GM12878 (cell line): ENCODE data around the gene PADI3. TPM values are rescaled to one million over a fixed set of nuclear protein-coding genes. Genes with fewer than 3 reads are reported as not detected.

Experiments used
- ATAC-seq: fragments of 200-7000 bp; cut with Tn5 transposase; 3 replicates; pipeline ENCODE4 v1.9.1; 2020; ENCODE audit warnings: mild to moderate bottlenecking, moderate library complexity
- BruUV-seq: library from RNA; stranded (reverse); fragments of 400-500 nt; replicated peaks from 2 replicates; lab custom pipeline; 2021; lab: Mats Ljungman, UMichigan
- CTCF ChIA-PET: fragments of 300-600 bp; sonication (Branson Sonifier 250); formaldehyde crosslinking; extraction: SDS; loops from one replicate; lab custom pipeline; 2021; ENCODE audit warnings: inconsistent platforms; lab: Yijun Ruan, JAX
- POLR2A ChIA-PET: fragments of 350-600 bp; formaldehyde crosslinking; extraction: SDS; loops from one replicate; lab custom pipeline; 2021; ENCODE audit warnings: inconsistent platforms; lab: Charles Lee
- RAD21 ChIA-PET: fragments of 300-600 bp; sonication (Branson Sonifier 250); formaldehyde crosslinking; loops from one replicate; lab custom pipeline; 2023; ENCODE audit warnings: antibody characterized with exemption; ENCODE audit not compliant: unreplicated experiment; lab: Charles Lee
- SMC1A ChIA-PET: fragments of 300-600 bp; sonication (Branson Sonifier 250); formaldehyde crosslinking; loops from one replicate; lab custom pipeline; 2023; ENCODE audit not compliant: unreplicated experiment, uncharacterized antibody; lab: Charles Lee
- DNase-seq: peaks from one replicate; pipeline ENCODE4 v3.0.0-alpha.2; 2011; ENCODE audit warnings: low read depth, low spot score
- FAIRE-seq: peaks from 3 replicates; lab custom pipeline; 2011; peaks lifted over from hg19 to GRCh38; lab: Jason Lieb, UNC
- H2AFZ ChIP-seq: 2 replicates; pipeline ENCODE4 v1.6.0; 2011; ENCODE audit warnings: low read depth, low read length, control low read depth; ENCODE audit not compliant: control insufficient read depth
- H3K27ac ChIP-seq: 2 replicates; pipeline ENCODE4 v1.5.1; 2011; ENCODE audit warnings: control low read depth; ENCODE audit not compliant: control insufficient read depth, insufficient read depth
- H3K27me3 ChIP-seq, 2 experiments: replicated peaks in 1 of 2; 2 replicates each; pipeline versions ENCODE4 v1.6.0 to v1.6.1; 2011; ENCODE audit warnings: low read length in 1 of 2; ENCODE audit not compliant: control insufficient read depth in 2 of 2, insufficient read depth in 2 of 2
- H3K36me3 ChIP-seq, 2 experiments: 2 replicates each; pipeline ENCODE4 v1.5.1; 2011; ENCODE audit warnings: low read length in 1 of 2; ENCODE audit not compliant: control insufficient read depth in 2 of 2, insufficient read depth in 2 of 2
- H3K4me1 ChIP-seq: 2 replicates; pipeline ENCODE4 v1.6.1; 2011; ENCODE audit warnings: mild to moderate bottlenecking, low read length, moderate library complexity, mixed read lengths; ENCODE audit not compliant: control insufficient read depth, insufficient read depth
- H3K4me2 ChIP-seq: 2 replicates; pipeline ENCODE4 v1.6.0; 2011; ENCODE audit warnings: control low read depth; ENCODE audit not compliant: control insufficient read depth, insufficient read depth
- H3K4me3 ChIP-seq: fragments of 200-600 bp; sonication (generic); 2 replicates; pipeline ENCODE4 v1.5.1; 2016
- H3K79me2 ChIP-seq: 2 replicates; pipeline ENCODE4 v1.6.0; 2011; ENCODE audit warnings: low read length; ENCODE audit not compliant: control insufficient read depth, insufficient read depth
- H3K9ac ChIP-seq: 2 replicates; pipeline ENCODE4 v1.8.0; 2011; ENCODE audit warnings: low read length, control low read depth, mixed read lengths; ENCODE audit not compliant: control insufficient read depth, insufficient read depth
- H3K9me3 ChIP-seq: replicated peaks from 3 replicates; pipeline ENCODE4 v1.5.1; 2011; ENCODE audit warnings: mild to moderate bottlenecking, low read length; ENCODE audit not compliant: control insufficient read depth, insufficient read depth
- H4K20me1 ChIP-seq: 2 replicates; pipeline ENCODE4 v1.6.0; 2011; ENCODE audit not compliant: control insufficient read depth, insufficient read depth
- FOS ChIP-seq: IDR thresholded peaks from 3 replicates; pipeline ENCODE4 v1.6.1; 2011; ENCODE audit warnings: borderline replicate concordance; ENCODE audit not compliant: insufficient read length; ENCODE audit errors: extremely low read depth
- KDM1A ChIP-seq: fragments of 200-600 bp; sonication (generic); IDR thresholded peaks from 2 replicates; pipeline ENCODE4 v1.6.1; 2016; ENCODE audit warnings: borderline replicate concordance
- PML ChIP-seq: IDR thresholded peaks from 2 replicates; pipeline ENCODE4 v1.6.1; 2012; ENCODE audit warnings: low read length, inconsistent platforms
- RBBP5 ChIP-seq: fragments of 200-600 bp; sonication (generic); conservative IDR thresholded peaks from 2 replicates; pipeline ENCODE4 v1.6.1; 2016
- SIN3A ChIP-seq: IDR thresholded peaks from 2 replicates; pipeline ENCODE4 v1.6.1; 2012; ENCODE audit warnings: low read depth, low read length, improper control_type of control experiment
- SPI1 ChIP-seq: IDR thresholded peaks from 2 replicates; pipeline ENCODE4 v1.6.1; 2011; ENCODE audit warnings: low read depth, mild to moderate bottlenecking, low read length, moderate library complexity, borderline replicate concordance; ENCODE audit not compliant: insufficient read depth
- SUZ12 ChIP-seq: fragments of 200-600 bp; sonication (generic); IDR thresholded peaks from one replicate; pipeline ENCODE4 v1.6.1; 2018; ENCODE audit warnings: antibody characterized with exemption, mild to moderate bottlenecking; ENCODE audit not compliant: unreplicated experiment
- TCF12 ChIP-seq: IDR thresholded peaks from 2 replicates; pipeline ENCODE4 v1.6.1; 2011; ENCODE audit warnings: low read depth, mild to moderate bottlenecking, low read length
- WRNIP1 ChIP-seq: IDR thresholded peaks from 2 replicates; pipeline ENCODE4 v1.6.1; 2011; ENCODE audit warnings: low read depth, low read length, improper control_type of control experiment, borderline replicate concordance
- WGBS: methylation state at CpG from one replicate; pipeline ENCODE4 v1.1.6; 2016; ENCODE audit warnings: low lambda C conversion rate; ENCODE audit not compliant: insufficient replicate concordance, insufficient coverage; ENCODE audit errors: missing lambda C conversion rate; 5-methylcytosine and 5-hydroxymethylcytosine counted together
- in situ Hi-C: fragments of 300-500 bp; cut with MboI; formaldehyde crosslinking; loops from 9 replicates; pipeline ENCODE4 v1.14.3; 2018; ENCODE audit warnings: mixed read lengths
- intact Hi-C: fragments of 100-400 bp; cut with micrococcal nuclease; formaldehyde crosslinking; loops from one replicate; pipeline ENCODE4 v1.14.2; 2022; ENCODE audit not compliant: unreplicated experiment
- polyA plus RNA-seq, 11 experiments: library from polyadenylated mRNA; depleted of rRNA in 4 of 11; unstranded in 6 of 11; stranded (reverse) in 5 of 11; fragments of >200 nt; fragmentation: Nextera tagmentation in 4 of 11; fragmentation: Illumina TruSeq in 1 of 11; extraction: Ambion mirVana in 4 of 11; extraction: Trizol in 1 of 11; gene quantifications; 1 replicate in 1 of 11; 2 replicates in 10 of 11; pipeline versions ENCODE4 v1.2.1 to v1.2.3, GENCODE V29; 2011 to 2016; ENCODE audit warnings: inconsistent platforms in 2 of 11, missing spikeins in 2 of 11, low read depth in 1 of 11
- total RNA-seq, 4 experiments: library from RNA; depleted of rRNA in 3 of 4; stranded (reverse); fragments of >200 nt in 3 of 4; fragmentation: Illumina TruSeq in 1 of 4; extraction: Trizol in 1 of 4; gene quantifications; 2 replicates each; pipeline versions ENCODE4 v1.2.1 to v1.2.3, GENCODE V29; 2013 to 2021
- TF ChIP-seq, protein P1 (sequence below): IDR thresholded peaks from 2 replicates; pipeline ENCODE4 v1.6.1; 2012; ENCODE audit warnings: mild to moderate bottlenecking, low read depth, low read length
- TF ChIP-seq, protein P2 (sequence below): IDR thresholded peaks from 2 replicates; pipeline ENCODE4 v1.6.1; 2012; ENCODE audit warnings: low read depth, low read length, improper control_type of control experiment
- TF ChIP-seq, protein P3 (sequence below): IDR thresholded peaks from 2 replicates; pipeline ENCODE4 v1.6.1; 2011; ENCODE audit warnings: low read depth, mild to moderate bottlenecking, low read length, moderate library complexity, borderline replicate concordance; ENCODE audit errors: extremely low read depth
- TF ChIP-seq, protein P4 (sequence below): fragments of 450-650 bp; IDR thresholded peaks from 2 replicates; pipeline ENCODE4 v1.6.1; 2017; ENCODE audit warnings: low read depth, mild to moderate bottlenecking, moderate library complexity

The PADI3 gene
- total and polyA plus RNA-seq, 10 of the 15 experiments (the other 5 are each of a cell fraction or from before 2014, with no cell fraction given), result 0.01 TPM; not detected in 9

DNA sequence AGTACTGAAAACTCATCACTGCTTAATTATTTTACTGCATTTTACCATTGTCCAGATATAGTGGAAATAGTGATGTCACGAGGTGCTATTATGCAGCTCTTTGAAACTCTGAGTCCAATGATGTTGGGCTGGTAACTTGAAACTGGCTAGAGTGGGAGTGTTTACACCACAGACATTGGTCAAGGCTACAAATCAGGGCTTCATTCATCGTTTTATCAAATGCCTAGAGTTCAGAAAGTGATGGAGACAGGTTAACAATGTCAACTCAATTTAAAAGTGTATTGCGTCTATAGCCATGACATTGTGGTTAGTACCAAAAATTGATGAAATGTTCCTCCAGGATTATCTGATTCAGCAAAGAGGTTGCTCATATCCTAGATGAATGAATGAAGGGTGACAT is 31.3 kb upstream of the PADI3 start:
- BruUV-seq, result no TSS peak
- Histone ChIP-seq H3K4me2 (no peak overlapping the region), H3K27ac (no peak overlapping the region), H3K4me3 (no peak overlapping the region), H3K4me1 (no peaks in the 10 kb centered on the region), H2AFZ (no peak overlapping the region), H3K9ac (no peak overlapping the region), H3K9me3 (no peaks in the 10 kb centered on the region), H3K36me3 (no peaks in the 10 kb centered on the region), H3K79me2 (no peaks in the 10 kb centered on the region), H3K27me3 (peaks cover 2% of the 10 kb centered on the region in 2 experiments; a peak in 3 of 4 replicates), H4K20me1 (no peaks in the 10 kb centered on the region)
- CTCF ChIA-PET, result no interaction called here
- RAD21 ChIA-PET, result no interaction called here
- POLR2A ChIA-PET, result interaction anchor here (1.4 kb wide), 1 partner anchor 10 kb away, joined by 4 read pairs; no protein-coding TSS in a partner anchor
- DNase-seq (no peak), ATAC-seq (no peak), FAIRE-seq (no peak)
- intact Hi-C loops (no loop called here), in situ Hi-C loops (no loop called here)
- WGBS, result 45% methylated on average over 3 of the region's 3 CpGs
- SMC1A ChIA-PET, result interaction anchor here (0.6 kb wide), 1 partner anchor 151 kb away, joined by 3 read pairs; no protein-coding TSS in a partner anchor
- TF ChIP-seq FOS (no peak), KDM1A (no peak), PML (no peak), SPI1 (no peak), WRNIP1 (no peak), SIN3A (no peak), SUZ12 (no peak), RBBP5 (no peak), TCF12 (no peak)
- TF ChIP-seq, protein P1, sequence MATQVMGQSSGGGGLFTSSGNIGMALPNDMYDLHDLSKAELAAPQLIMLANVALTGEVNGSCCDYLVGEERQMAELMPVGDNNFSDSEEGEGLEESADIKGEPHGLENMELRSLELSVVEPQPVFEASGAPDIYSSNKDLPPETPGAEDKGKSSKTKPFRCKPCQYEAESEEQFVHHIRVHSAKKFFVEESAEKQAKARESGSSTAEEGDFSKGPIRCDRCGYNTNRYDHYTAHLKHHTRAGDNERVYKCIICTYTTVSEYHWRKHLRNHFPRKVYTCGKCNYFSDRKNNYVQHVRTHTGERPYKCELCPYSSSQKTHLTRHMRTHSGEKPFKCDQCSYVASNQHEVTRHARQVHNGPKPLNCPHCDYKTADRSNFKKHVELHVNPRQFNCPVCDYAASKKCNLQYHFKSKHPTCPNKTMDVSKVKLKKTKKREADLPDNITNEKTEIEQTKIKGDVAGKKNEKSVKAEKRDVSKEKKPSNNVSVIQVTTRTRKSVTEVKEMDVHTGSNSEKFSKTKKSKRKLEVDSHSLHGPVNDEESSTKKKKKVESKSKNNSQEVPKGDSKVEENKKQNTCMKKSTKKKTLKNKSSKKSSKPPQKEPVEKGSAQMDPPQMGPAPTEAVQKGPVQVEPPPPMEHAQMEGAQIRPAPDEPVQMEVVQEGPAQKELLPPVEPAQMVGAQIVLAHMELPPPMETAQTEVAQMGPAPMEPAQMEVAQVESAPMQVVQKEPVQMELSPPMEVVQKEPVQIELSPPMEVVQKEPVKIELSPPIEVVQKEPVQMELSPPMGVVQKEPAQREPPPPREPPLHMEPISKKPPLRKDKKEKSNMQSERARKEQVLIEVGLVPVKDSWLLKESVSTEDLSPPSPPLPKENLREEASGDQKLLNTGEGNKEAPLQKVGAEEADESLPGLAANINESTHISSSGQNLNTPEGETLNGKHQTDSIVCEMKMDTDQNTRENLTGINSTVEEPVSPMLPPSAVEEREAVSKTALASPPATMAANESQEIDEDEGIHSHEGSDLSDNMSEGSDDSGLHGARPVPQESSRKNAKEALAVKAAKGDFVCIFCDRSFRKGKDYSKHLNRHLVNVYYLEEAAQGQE, result no peak
- TF ChIP-seq, protein P2, sequence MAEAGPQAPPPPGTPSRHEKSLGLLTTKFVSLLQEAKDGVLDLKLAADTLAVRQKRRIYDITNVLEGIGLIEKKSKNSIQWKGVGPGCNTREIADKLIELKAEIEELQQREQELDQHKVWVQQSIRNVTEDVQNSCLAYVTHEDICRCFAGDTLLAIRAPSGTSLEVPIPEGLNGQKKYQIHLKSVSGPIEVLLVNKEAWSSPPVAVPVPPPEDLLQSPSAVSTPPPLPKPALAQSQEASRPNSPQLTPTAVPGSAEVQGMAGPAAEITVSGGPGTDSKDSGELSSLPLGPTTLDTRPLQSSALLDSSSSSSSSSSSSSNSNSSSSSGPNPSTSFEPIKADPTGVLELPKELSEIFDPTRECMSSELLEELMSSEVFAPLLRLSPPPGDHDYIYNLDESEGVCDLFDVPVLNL, result no peak
- TF ChIP-seq, protein P3, sequence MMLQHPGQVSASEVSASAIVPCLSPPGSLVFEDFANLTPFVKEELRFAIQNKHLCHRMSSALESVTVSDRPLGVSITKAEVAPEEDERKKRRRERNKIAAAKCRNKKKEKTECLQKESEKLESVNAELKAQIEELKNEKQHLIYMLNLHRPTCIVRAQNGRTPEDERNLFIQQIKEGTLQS, result no peak
- TF ChIP-seq, protein P4, sequence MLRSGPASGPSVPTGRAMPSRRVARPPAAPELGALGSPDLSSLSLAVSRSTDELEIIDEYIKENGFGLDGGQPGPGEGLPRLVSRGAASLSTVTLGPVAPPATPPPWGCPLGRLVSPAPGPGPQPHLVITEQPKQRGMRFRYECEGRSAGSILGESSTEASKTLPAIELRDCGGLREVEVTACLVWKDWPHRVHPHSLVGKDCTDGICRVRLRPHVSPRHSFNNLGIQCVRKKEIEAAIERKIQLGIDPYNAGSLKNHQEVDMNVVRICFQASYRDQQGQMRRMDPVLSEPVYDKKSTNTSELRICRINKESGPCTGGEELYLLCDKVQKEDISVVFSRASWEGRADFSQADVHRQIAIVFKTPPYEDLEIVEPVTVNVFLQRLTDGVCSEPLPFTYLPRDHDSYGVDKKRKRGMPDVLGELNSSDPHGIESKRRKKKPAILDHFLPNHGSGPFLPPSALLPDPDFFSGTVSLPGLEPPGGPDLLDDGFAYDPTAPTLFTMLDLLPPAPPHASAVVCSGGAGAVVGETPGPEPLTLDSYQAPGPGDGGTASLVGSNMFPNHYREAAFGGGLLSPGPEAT, result no peak
